GM21390 (cell line): ENCODE measurements around the gene NOL8.

Experiments used
- ATAC-seq: cut with Tn5 transposase; IDR thresholded peaks from one replicate; pipeline ENCODE4 v1.9.1; 2021; ENCODE audit not compliant: unreplicated experiment

Gene NOL8

DNA sequence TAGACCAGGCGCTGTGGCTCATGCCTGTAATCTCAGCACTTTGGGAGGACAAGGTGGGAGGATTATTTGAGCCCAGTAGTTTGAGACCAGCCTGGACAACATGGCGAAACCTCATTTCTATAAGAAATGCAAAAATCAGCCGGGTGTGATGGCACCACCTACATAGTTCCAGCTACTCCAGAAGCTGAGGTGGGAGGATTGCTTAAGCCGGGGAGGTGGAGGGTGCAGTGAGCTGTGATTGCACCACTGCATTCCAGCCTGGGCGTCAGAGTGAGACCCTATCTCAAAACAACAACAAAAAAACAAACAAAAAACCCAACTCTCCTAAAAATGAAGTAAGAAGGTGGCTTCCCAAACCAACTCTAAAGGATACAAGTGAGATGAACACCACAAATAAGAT is 54.6 kb downstream of the NOL8 start:
- no peak for ATAC-seq

DNA sequence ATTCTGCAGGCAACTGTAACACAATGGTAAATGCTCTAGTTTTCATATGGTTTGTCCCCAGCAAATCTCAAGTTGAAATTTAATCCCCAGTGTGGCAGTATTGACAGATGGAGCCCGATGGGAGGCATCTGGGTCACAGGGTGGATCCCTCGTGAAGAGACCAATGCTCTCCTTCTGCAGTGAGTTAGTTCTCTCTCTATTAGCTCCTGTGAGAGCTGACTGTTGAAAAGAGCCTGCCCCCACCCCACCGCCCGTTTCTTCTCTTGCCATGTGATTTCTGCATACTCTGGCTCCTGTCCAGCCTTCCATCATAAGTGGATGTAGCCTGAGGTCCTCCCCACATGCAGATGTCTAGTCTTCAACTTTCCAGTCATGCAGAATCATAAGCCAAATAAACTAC is 58.7 kb downstream of the NOL8 start:
- ATAC-seq = no peak

DNA sequence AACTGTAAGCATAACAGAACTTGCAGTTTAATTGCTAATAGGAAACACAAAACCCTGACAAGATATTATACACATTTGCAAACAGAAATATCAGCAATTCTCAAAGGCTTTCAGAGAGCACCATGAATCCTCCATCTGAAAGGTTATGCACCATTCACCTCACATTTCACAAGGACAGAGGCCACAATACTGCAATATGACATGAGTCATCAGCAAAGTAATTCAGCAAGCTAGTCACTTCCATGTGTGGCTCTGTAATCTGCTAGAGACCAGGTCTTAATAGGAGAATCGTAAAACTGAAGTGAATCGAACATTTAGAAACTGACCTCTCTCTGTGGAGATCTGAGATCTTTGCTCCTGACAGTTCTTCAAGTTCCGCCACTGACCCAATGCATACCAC is 60.0 kb downstream of the NOL8 start:
- no peak for ATAC-seq

DNA sequence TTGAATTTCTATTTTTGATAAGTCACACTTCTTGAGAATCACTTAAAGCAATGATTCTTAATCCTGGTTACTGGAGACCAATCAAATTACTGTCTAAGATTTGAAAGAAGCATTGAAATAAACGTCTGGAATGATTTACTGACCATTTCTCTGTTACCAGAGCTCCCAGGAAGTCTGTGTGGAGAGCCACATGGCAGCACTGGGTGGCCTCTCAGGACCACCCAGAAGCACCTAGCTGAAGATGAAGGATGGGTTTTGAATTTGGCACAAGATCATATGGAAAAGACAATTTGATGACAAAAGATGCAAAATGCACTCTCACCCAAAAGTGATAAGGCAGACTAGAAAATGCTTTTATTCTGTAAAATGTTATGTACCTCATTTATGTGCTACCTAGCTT is 62.0 kb downstream of the NOL8 start:
- ATAC-seq = no peak

DNA sequence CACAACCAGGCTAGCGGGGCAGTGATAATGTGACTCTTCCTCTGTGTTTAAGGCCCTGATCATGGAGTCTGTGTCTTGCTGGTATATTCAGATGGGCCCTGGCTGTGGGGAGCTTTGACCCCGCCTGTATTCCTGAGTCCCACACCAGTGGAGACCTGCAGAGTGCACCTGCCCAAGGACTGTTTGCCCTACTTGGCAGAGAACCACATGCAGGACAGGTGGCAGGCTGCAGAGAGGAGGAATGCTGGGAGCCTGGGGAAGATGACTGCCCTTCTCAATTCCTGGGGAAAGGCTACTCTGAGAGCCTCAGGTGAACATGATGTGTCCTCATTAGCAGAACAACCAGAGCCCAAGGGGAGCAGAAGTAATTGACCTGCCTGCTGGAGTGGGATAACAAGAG is 67.8 kb downstream of the NOL8 start:
- ATAC-seq = no peak

DNA sequence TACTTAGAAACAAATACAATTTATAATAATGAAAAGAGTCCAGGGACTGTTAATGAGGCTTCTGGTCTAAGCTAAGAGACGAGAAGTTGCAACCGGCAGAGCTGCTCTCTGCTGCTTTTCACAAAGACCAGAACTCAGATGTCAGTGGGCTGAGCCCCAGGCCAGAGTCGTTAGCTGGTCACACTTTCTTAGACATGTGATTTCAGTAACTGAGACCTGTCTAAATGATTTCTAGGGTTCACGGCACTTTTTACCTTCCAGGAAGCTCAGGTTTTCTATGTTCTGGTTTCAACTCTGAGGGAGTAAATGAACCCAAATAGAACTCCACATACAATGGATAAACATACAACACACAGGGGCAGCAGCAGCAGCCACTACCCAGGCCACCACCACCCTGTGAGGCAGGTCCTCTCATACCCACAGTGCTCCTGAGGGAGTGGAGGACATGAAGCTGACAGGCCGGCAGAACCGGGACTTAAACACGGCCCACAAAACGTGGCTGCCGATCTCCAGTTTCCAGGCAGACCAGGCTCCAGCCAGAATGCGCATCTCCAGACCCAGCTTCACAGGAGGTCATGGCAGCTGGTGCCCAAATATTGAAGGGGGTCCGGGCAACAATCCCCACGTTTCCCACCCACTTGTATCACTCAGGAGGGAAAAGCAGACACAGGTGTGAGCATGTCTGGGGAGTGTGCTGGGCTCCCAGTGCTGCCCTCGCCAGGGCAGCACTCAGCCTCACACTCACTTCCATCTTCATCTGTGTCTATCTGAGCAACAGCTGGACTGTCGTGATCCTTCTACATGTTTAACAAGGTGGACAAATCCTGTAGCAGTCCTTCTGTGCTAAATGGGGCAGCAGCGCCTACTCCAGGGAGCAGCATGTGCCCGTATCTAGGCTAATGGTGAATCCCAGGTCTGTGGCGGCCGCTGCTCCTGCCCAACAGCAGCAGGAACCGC is 70.5 kb downstream of the NOL8 start:
- ATAC-seq = no peak

DNA sequence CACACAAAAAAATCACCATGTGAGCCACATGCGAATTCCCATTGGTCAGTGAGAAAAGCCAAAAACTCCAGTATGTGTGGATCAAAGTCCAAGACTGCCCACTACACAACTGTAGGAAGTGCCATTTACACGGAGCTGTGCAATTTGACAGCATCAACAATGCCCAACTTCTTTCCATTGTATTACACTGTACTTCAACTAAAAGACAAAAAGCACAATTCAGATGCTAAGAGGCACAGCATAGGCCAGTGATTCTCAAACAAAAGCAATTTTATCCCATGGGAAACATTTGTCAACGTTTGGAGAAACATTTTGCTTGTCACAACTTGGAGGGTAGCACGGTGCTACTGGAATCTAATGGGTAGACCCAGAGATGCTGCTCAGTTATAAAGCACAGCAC is 71.5 kb downstream of the NOL8 start:
- no peak for ATAC-seq

DNA sequence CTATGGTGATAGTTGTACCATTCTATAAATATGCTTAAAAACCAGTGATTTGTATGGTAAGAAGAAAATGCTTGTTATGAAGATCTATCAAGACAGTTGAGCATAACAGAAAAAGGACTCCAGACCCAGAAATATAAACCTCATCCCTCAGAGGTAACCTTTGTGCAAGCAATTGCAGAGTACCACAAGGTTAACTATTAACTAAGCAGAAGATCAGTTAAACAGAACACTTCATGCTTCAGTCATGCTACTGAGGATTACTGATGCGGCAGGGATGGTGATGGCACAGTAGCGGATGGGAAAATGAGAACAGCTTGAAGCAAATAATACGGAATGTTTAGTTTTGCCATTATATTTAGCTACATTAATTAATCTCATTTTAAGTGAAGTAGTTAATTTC is 77.2 kb downstream of the NOL8 start:
- no peak for ATAC-seq
